ENCODE results near the gene NUP50. TPM values are rescaled to one million over a fixed set of nuclear protein-coding genes. Genes with fewer than 3 reads are reported as not detected.

Gene NUP50
- total RNA-seq, 1 experiment from 2014 or later: 134 TPM

DNA sequence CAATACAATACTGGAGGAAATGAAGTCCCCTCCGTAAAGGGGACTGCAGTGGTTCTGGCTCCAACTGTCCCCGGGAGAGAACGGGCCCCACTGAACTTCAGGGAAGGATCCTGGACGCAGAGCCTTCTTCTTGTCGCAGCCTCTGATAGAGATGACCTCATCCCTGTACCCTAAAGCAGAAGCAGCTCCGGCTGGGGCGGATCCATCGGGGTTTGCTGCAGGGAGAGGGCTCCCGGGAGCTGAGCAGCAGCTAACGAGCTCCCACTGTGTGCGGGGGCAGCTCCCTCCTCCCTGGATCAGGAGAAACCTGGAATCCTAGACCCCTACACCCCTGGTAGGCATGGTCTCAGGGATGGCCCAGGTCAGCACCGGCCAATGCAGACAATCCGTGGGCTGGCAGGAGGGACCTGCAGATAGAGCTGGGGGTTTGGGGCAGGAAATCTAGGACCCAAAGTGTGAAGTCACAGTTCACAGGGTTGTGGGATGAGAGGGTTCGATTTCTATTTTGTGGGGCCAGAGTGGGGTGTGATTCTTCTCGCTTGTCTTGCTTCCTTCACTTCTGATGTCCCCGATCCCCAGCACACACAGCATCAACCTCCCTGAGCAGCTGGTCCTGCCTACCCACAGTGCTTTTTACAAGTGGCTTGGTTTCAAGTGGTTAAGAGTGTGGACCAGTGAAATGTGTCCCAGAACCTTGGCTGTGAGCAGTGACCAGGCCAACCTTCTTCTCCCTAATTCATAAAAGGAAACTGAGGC, 64.1 kb downstream of the NUP50 start:
- H3K27me3 Mint-ChIP-seq (ENCODE audit: low read depth): peaks cover 2% of the 10 kb centered on the region
- Histone ChIP-seq H3K4me1 (ENCODE audit: insufficient read depth, low read length) (no peaks in the 10 kb centered on the region), H2AK5ac (ENCODE audit: insufficient read length, low read length) (no peak overlapping the region), H3K9me3 (ENCODE audit: control insufficient read depth, low read depth, low read length) (no peaks in the 10 kb centered on the region), H4K91ac (ENCODE audit: insufficient read length, low read depth, low read length) (no peak overlapping the region), H2BK120ac (ENCODE audit: low read depth, low read length, poor library complexity, severe bottlenecking) (no peak overlapping the region), H3K27me3 (ENCODE audit: insufficient read depth, low read length) (no peaks in the 10 kb centered on the region), H3K4me2 (ENCODE audit: insufficient read depth, insufficient read length, low read length) (no peak overlapping the region), H3K79me2 (ENCODE audit: insufficient read depth, low read length) (no peaks in the 10 kb centered on the region; the same call in 1 of the 2 replicates), H3K9ac (ENCODE audit: extremely low read depth, insufficient read length, low read length) (no peak overlapping the region), H4K8ac (replicated peaks; ENCODE audit: insufficient read length, low read depth, low read length) (no peak overlapping the region), H2BK5ac (ENCODE audit: insufficient read length, low read length) (no peak overlapping the region), H2BK12ac (ENCODE audit: insufficient read length, low read depth, low read length) (no peak overlapping the region), H2BK15ac (ENCODE audit: low read depth, low read length) (peak overlapping the region; percentile 83; the same call in 1 of the 2 replicates), H3K23me2 (ENCODE audit: insufficient read length, low read depth, low read length, poor library complexity, severe bottlenecking) (no peaks in the 10 kb centered on the region), H2BK20ac (ENCODE audit: low read depth, low read length, poor library complexity, severe bottlenecking) (no peak overlapping the region), H3K79me1 (ENCODE audit: insufficient read depth, low read depth, low read length, poor library complexity, severe bottlenecking) (no peaks in the 10 kb centered on the region), H3T11ph (ENCODE audit: low read length) (no peak overlapping the region), H3K56ac (ENCODE audit: insufficient read length, low read depth, low read length) (no peak overlapping the region), H4K5ac (ENCODE audit: insufficient read length, low read depth, low read length) (no peak overlapping the region), H3K23ac (ENCODE audit: insufficient read length, low read depth, low read length) (no peak overlapping the region), H3K18ac (ENCODE audit: insufficient read length, low read depth, low read length) (no peak overlapping the region), H3K27ac (ENCODE audit: insufficient read length, low read depth, low read length) (no peak overlapping the region), H3K4ac (ENCODE audit: low read depth, low read length) (no peak overlapping the region), H4K20me1 (ENCODE audit: control insufficient read depth, insufficient read depth, insufficient read length) (no peaks in the 10 kb centered on the region), H3K14ac (ENCODE audit: insufficient read depth, low read length) (peak overlapping the region; percentile 54), H2AFZ (ENCODE audit: low read length) (no peak overlapping the region)
- no peaks in the 10 kb centered on the region for H3K9me3 Mint-ChIP-seq
- no peak overlapping the region; a peak in 1 of 7 replicates for H3K27ac Mint-ChIP-seq
- TF ChIP-seq, protein P1, sequence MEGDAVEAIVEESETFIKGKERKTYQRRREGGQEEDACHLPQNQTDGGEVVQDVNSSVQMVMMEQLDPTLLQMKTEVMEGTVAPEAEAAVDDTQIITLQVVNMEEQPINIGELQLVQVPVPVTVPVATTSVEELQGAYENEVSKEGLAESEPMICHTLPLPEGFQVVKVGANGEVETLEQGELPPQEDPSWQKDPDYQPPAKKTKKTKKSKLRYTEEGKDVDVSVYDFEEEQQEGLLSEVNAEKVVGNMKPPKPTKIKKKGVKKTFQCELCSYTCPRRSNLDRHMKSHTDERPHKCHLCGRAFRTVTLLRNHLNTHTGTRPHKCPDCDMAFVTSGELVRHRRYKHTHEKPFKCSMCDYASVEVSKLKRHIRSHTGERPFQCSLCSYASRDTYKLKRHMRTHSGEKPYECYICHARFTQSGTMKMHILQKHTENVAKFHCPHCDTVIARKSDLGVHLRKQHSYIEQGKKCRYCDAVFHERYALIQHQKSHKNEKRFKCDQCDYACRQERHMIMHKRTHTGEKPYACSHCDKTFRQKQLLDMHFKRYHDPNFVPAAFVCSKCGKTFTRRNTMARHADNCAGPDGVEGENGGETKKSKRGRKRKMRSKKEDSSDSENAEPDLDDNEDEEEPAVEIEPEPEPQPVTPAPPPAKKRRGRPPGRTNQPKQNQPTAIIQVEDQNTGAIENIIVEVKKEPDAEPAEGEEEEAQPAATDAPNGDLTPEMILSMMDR (conservative IDR thresholded peaks at IDR 0.05): no peak
- no CpG with 5 or more reads among the region's 16 CpGs for WGBS (ENCODE audit: extremely low coverage, insufficient read length, low lambda C conversion rate)
- H3K36me3 Mint-ChIP-seq (ENCODE audit: insufficient read depth in 1 of 3, low read depth in 3 of 3): no peaks in the 10 kb centered on the region; a peak in 2 of 7 replicates
- no peak overlapping the region; a peak in 1 of 5 replicates for H3K4me3 Mint-ChIP-seq
- DNase-seq: peak; percentile 28
- peaks cover 36 to 50% of the 10 kb centered on the region in 2 experiments for H3K4me1 Mint-ChIP-seq
